ENCODE data around the gene SLFN12L.

- no peak for TF ChIP-seq CTCF (IDR thresholded peaks at IDR 0.05; ENCODE audit: low read length)
- TF ChIP-seq EZH2 (IDR thresholded peaks at IDR 0.05; ENCODE audit: borderline replicate concordance, low read length), result no peak
Measured at GRCh38 chr17:35449371-35449931, 88.0 kb downstream of the SLFN12L start.
